Measurements from ENCODE around the gene PHF13.
A peak's percentile ranks its signal among the peaks of the same experiment; 100 is the strongest.

Gene PHF13

DNA sequence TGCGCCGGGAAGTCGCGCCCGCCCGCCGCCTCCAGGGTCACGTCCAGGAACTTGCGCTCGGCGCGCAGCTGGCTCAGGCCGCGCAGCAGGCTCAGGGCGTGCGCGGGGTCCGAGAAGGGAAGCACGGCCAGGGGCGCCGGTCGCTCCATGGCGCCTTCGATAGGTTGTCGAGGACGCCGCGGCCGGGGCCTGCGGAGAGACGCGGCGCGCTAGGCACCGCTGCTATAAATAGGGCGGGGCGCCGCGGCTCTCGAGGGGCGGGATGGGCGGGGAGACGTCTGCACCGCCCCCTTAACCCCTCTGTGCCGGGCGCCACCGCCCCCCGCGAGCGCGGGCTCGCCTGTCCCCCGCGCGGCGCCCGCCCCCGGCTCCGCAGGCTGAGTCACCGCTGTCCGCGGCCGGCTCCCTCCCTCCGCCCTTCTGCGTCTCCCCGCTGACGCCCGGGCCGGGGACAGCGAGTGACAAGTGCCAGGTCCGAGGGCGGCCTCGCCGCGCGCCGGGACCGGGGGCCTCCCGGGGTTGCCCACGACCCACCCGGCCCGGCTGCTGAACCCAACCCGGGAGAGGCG, 10.8 kb upstream of the PHF13 start, which contains the start of gene KLHL21:
Gene KLHL21, minus strand, starts transcription at position 201 of the 569 bp plus-strand sequence. Its CDS starts 52 bp downstream, at position 149.
- DNase-seq = peak; percentile 96

DNA sequence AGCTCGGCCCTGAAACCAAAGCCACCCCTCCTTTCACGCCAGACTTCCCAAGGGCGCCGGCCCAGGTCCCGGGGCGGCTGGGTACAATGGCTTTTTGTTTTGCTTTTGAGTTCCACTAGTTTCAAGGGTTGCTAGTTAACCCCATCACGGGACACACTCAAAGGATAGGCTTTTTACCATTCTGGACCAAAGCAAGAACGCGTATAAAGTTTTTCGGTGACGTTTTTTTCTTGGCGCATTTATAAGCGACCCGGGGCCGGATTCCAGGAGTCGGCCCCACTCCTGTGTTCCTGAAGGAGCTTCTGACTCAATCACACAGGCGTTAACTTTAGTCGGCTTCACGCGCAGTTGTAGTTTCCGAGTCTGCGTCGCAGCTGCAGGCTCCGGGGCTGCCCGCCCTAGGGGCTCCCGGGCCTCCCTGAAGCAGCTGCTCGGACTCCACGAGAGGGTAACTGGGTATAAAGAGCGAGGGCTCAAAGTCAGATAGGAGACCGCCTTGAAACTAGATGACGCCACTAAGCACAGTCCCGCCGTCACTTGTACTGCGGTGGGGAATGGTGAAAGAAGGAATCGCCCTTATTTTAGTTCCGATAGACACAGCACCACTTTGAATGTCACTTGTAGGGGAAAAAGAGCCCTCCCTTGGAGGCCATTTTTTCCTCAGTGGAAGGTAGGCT, 10.2 kb upstream of the PHF13 start:
- peak; percentile 83 for DNase-seq

DNA sequence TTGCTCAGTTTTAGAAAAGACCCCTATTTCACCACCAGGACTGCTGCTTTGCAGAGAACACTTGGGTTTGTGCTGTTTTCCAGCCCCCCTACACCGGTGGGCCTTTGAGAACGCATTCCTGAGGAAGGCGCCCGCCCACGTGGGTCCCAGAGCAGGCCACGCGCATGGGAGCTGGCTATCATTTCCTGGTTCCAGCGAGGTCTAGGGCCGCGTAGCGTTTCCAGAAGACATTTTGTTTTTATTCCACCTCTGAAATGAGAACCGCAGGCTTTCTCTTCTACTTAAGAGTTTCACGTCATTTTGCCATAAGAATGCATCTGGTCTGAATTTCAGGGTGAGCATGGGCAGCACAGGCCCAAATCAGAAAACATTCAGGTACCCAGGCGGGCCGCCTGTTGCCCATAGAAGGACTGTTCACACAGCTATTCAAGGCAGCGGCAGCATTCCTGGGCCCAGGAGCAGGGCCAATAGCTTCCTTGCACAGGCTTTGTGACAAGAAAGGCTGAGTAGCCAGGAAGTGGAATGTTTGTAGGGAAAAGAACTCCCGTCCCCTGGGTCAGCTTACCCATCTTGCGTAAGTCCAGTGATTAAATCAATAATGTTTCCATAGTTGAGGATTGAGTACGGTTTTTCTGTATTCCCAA, 9.5 kb upstream of the PHF13 start:
- DNase-seq = peak; percentile 72

DNA sequence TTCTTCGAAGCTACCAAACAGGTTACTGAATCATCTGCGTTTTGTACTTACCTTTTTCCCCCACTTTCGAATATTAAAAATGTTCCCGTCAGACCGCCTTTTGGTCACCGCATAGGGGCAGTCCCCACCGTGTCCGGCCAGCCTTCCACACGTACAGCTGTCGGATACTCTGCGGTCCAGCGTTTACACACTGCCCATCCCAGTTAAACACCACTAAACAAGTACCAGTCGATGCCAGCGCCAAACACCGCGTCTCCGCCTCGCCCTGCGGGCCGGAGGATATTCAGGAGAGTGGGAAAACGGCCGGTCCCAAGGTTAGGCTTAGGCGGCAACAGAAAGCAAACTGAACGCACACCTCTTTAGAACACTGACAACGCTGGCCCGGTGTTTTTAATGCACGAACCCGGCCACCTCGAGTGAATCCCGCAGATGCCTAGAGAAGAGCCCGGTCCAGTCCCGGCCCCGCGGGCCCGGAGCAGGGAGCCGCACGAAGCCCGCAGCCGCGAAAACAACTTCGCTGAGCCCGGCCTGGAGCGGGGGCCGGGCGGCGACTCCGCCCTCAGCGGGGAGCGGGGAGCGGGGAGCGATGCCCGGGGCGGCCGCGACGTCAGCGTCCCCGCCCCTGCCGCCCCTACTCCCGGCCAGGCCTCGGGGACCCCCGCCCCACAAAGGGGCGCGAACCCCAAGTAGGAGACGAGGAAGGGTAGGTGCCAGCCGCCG, 730 bp upstream of the PHF13 start:
- DNase-seq = no peak

DNA sequence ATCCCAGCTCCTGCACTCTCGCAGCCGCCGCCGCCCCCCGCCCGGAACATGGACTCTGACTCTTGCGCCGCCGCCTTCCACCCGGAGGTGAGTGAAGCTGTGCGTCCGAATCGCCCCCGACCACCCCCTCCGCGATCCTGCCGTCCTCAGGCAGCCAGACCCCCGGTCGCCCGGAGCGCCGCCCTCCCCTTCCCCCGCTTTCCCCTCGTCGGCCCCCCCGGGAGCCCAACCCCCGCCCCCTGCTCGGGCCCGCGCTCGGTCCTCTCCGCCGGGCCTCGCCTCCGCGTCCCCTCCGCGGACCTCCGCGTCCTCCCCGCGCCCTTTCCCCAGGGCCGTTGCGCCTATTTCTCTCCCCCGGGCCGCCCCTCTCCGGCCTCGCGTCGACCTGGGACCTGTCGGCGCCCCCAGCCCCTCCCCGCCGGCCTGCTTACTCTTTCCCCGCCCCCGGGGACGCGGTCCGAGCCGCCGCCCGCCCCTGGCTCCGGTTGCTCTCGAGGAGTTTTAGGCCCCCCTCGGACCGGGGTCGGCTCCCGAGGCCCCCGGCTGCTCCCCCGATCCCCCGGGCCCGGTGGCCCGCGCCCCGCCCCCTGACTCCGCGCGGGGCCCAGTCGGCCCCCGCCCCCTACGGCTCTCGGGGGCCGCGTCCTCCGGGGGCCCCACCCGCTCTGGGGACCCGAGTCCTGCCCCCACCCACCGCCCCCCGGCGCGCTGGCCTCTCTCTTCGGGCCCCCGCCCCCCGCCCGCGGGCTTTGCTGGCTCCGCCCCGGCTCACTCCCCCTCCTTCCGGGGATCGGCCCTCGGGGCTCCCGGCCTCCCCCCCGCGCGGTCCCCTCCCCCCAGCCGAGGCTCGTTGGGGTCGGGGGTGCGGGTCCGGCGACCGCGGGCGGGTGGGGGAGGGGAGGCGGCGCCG, 743 bp downstream of the PHF13 start:
- DNase-seq = peak; percentile 88

- DNase-seq = peak; percentile 72
These were observed 1.6 kb downstream of the PHF13 start for GRCh38 chr1:6614929-6615785.

DNA sequence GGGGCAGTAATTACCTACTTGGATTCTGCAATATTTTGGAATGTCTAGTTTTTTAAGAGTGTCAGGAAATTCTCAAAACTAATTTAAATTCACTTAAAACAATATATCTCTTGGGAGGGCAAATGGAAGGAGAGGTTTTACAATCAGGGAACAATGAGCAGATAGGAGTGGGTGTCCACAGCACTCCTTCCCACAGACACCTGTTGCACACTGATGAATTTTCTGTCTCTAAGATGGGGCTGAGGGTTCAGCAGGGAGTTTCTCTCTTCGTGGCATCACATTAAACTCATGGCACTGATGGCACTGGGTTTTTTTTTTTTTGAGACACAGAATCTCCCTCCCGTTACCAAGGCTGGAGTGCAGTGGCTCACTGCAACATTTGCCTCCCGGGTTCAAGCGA, 5.5 kb downstream of the PHF13 start:
- DNase-seq = no peak

GRCh38 chr1:6621429-6622391, 8.2 kb downstream of the PHF13 start:
- no peak for DNase-seq

GRCh38 chr1:6622396-6623152, 9.0 kb downstream of the PHF13 start:
- DNase-seq = no peak

DNA sequence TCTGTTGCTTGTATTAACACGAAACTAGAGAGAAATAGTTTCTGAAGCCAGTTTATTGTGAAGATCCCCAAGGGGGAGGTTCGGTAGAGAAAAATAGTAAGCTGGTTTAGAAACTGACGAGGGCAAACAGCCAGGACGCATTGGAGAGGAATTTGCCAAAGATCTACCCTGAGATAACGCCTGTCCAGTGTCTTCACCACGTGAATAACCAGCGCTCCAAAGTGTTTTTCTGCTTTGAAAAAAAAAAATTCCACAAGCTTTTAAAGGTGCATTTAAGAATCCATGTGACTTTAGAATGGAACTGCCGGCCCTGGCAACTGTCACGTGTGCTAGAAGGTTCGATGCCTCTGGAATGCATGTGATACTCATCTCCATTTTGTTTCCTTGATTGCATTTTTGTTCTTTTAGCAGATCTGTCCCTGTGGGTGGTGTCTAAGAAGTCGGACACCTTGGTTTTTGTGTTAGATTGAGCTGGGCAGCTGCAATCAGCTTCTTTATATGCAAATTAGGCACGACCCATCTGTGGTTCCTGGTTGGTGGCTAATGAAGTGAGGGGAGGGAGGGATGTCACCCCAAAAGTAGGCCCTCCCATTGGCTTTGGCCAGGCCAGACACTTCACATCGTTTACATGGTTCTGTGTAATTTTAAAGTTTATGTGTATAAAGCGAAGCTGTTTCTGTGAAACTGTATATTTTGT, 9.9 kb downstream of the PHF13 start:
- DNase-seq = no peak

GRCh38 chr1:6624710-6625583, 11.4 kb downstream of the PHF13 start, which contains the start of gene THAP3:
Gene THAP3 (plus strand): TSS chr1:6624868. CDS start chr1:6625219, 351 bp downstream.
- peak; percentile 95 for DNase-seq

DNA sequence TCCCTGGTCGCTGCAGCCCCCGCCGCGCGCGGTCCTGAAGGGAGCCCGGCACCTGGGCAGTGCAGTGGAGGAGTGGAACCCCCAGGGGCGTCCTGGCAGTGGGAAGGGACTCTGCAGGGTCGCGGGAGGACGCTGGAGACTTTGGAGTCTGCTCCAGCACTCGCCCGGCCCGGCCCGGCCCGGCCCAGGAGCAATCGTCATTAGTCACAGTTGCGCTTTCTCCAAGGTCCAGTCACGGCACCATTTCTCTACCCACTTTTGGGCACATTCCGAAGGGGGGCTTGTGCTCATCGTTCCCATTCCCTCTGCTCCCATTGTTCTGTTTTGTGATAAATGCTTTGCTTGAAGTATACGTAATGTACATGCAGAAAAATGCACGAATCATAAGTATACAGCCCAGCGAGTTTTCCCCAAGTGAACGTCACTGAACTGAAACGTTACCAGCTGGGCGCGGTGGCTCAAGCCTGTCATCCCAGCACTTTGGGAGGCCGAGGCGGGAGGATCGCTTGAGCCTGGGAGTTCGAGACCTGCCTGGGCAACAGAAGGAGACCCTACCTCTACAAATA, 12.1 kb downstream of the PHF13 start:
- DNase-seq = no peak

- no peak for DNase-seq
These were observed 13.5 kb downstream of the PHF13 start for GRCh38 chr1:6627031-6627430.

- no peak for DNase-seq
These were observed 14.5 kb downstream of the PHF13 start for GRCh38 chr1:6627841-6628545.

DNA sequence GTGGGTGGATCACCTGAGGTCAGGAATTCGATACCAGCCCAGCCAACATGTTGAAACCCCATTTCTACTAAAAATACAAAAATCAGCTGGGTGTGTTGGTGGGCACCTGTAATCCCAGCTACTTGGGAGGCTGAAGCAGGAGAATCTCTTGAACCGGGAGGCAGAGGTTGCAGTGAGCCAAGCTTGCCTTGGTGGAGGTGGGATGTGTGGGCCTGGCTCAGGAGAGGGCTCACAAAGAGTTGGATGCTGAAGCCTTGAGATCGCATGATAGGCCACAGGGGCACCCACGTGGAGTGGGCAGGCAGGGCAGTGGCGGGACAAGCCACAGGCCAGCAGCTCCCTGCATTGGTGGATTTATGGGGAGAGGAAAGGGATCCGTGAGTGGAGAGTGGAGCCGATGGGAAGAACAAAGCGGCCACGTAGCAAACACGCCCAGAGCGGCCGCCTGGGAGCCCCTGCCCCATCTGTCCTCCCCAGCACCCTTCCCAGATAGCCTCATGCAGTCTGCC, 15.5 kb downstream of the PHF13 start:
- no peak for DNase-seq

DNA sequence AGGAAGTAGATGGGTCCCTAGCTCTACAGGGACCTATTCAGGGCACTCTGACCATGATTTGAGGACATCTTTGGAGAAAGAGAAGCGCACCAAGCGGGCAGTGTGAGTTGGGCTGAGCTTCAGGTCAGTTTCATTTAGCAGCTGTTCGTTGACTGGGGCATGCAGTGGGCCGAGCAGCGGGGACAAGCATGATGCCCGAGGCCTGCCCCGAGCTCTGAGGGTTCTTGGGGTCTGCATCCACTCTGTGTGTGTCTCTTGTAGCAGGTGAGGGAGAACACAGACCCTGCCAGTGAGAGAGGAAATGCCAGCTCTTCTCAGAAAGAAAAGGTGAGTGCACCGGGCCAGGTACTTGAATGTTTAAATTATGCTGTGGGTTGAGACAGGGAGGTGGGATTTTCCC, 16.5 kb downstream of the PHF13 start:
- DNase-seq = no peak
